ENCODE results near the gene DGAT2. TPM values are rescaled to one million over a fixed set of nuclear protein-coding genes. Genes with fewer than 3 reads are reported as not detected.

The DGAT2 gene
- total RNA-seq, 1 donor from 2014 or later = 6.2 TPM

- TF ChIP-seq, protein P1, sequence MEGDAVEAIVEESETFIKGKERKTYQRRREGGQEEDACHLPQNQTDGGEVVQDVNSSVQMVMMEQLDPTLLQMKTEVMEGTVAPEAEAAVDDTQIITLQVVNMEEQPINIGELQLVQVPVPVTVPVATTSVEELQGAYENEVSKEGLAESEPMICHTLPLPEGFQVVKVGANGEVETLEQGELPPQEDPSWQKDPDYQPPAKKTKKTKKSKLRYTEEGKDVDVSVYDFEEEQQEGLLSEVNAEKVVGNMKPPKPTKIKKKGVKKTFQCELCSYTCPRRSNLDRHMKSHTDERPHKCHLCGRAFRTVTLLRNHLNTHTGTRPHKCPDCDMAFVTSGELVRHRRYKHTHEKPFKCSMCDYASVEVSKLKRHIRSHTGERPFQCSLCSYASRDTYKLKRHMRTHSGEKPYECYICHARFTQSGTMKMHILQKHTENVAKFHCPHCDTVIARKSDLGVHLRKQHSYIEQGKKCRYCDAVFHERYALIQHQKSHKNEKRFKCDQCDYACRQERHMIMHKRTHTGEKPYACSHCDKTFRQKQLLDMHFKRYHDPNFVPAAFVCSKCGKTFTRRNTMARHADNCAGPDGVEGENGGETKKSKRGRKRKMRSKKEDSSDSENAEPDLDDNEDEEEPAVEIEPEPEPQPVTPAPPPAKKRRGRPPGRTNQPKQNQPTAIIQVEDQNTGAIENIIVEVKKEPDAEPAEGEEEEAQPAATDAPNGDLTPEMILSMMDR (IDR thresholded peaks at IDR 0.05) = no peak
- no peak overlapping the region for H3K27ac ChIP-seq
- H3K9me3 ChIP-seq = no peaks in the 10 kb centered on the region
- H3K4me3 ChIP-seq = no peak overlapping the region
- no peaks in the 10 kb centered on the region for H3K36me3 ChIP-seq
- H3K4me1 ChIP-seq = peaks cover 5% of the 10 kb centered on the region
- ATAC-seq (no peak), DNase-seq (no peak)
- no peaks in the 10 kb centered on the region for H3K27me3 ChIP-seq
- intact Hi-C loops (cut with DNase I) = no loop called here
Measured at GRCh38 chr11:75834728-75835127, 66.2 kb downstream of the DGAT2 start.

DNA sequence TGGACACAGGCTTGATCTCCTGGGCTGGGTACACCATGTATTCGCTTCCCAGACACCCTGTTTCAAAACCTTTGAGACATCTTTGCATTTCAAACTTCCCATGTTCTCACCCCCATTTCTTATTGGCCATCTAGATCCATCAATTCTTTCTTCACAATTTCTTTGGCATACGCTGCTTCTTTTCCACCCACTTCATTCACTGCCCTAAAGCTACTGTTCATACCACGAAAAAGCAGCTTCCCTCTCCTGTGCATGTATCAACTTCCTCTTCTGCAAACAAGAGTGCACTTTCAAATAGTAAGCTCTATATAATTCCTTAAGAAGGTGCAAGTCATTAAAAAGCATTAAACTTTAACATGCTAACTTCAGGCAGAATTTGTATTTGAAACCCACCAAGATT, 67.8 kb downstream of the DGAT2 start:
- no peaks in the 10 kb centered on the region for H3K36me3 ChIP-seq
- TF ChIP-seq, protein P1 (IDR thresholded peaks at IDR 0.05) = no peak
- ATAC-seq = peak; percentile 86

DNA sequence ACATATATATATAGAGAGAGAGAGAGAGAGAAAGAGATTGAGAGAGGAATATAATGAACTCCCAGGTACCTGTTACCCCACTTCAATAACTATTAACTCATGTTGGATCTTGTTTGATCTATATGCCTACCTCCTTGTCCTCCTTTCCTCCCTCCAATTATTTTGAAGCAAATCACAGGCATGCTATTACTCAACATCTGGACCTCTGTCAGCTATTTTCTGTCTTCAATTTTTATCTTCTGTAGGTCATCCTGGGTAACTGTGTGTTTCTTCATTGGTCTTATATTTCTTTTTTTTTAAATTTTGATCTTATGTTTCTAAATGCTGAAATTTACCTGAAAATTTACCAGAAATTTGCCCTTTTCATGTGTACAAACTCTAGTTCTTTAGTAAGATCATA, 71.3 kb downstream of the DGAT2 start:
- TF ChIP-seq, protein P1 (IDR thresholded peaks at IDR 0.05) = no peak
- no peaks in the 10 kb centered on the region for H3K27me3 ChIP-seq
- no peaks in the 10 kb centered on the region for H3K9me3 ChIP-seq
- no peak for ATAC-seq
- no peak for DNase-seq
- no peak overlapping the region for H3K4me3 ChIP-seq
- H3K4me1 ChIP-seq = peaks cover 15% of the 10 kb centered on the region
- intact Hi-C loops (cut with DNase I) = no loop called here
- peak overlapping the region; percentile 64 for H3K27ac ChIP-seq
- no peaks in the 10 kb centered on the region for H3K36me3 ChIP-seq

More for the DNA sequence above, 67.8 kb downstream of the DGAT2 start:
- Histone ChIP-seq H3K4me1 (peaks cover 15% of the 10 kb centered on the region), H3K27ac (peak overlapping the region; percentile 20), H3K27me3 (no peaks in the 10 kb centered on the region), H3K9me3 (no peaks in the 10 kb centered on the region), H3K4me3 (no peak overlapping the region)
- intact Hi-C loops (cut with DNase I) = no loop called here
- no peak for DNase-seq

DNA sequence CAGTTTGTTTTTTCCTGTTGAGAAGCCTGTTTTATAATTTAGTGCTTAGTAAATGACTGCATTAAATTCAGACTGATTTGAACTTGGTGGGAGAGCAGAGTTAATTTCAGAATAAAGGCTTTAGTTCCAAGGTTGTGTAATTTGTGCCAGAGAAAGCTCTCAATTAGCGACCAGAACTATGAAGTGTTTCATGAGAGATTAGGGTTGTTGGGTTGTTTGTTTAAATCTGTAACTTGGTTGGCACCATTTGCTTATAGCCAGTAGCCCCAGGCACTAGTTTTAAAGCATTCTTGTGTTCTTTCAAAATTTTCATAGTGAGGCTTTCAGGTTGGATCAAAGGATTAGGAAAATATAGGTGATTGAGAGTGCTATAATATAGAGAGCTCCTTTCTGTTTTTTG, 71.9 kb downstream of the DGAT2 start:
- peak overlapping the region; percentile 64 for H3K27ac ChIP-seq
- H3K36me3 ChIP-seq = no peaks in the 10 kb centered on the region
- intact Hi-C loops (cut with DNase I) = no loop called here
- H3K9me3 ChIP-seq = no peaks in the 10 kb centered on the region
- peak; percentile 61 for ATAC-seq
- TF ChIP-seq, protein P1 (IDR thresholded peaks at IDR 0.05) = no peak
- H3K27me3 ChIP-seq = no peaks in the 10 kb centered on the region
- peaks cover 15% of the 10 kb centered on the region for H3K4me1 ChIP-seq
- no peak overlapping the region for H3K4me3 ChIP-seq
- DNase-seq = no peak

GRCh38 chr11:75841739-75842138, 73.2 kb downstream of the DGAT2 start:
- TF ChIP-seq, protein P1 (IDR thresholded peaks at IDR 0.05) = no peak
- intact Hi-C loops (cut with DNase I) = no loop called here

DNA sequence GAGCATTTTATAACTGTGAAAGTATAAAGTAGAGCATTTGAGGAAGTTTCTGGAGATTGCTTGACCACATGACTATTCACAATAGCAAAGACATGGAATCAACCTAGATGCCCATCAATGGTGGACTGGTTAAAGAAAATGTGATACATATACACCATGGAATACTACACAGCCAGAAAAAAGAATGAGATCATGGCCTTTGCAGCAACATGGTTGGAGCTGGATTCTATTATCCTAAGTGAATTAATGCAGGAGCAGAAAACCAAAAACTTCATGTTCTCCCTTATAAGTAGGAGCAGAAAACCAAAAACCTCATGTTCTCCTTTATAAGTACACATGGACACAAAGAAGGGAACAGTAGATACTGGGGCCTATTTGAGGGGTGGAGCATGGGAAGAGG, 76.7 kb downstream of the DGAT2 start:
- no peaks in the 10 kb centered on the region for H3K36me3 ChIP-seq

More at GRCh38 chr11:75841739-75842138, 73.2 kb downstream of the DGAT2 start:
- H3K4me3 ChIP-seq = no peak overlapping the region
- no peaks in the 10 kb centered on the region for H3K36me3 ChIP-seq
- DNase-seq (no peak), ATAC-seq (no peak)
- H3K27me3 ChIP-seq = no peaks in the 10 kb centered on the region
- H3K27ac ChIP-seq = no peak overlapping the region
- no peaks in the 10 kb centered on the region for H3K9me3 ChIP-seq
- peaks cover 15% of the 10 kb centered on the region for H3K4me1 ChIP-seq

More for the DNA sequence above, 76.7 kb downstream of the DGAT2 start:
- H3K9me3 ChIP-seq = no peaks in the 10 kb centered on the region
- intact Hi-C loops (cut with DNase I) = no loop called here
- ATAC-seq = no peak
- no peak overlapping the region for H3K27ac ChIP-seq
- no peak overlapping the region for H3K4me3 ChIP-seq
- TF ChIP-seq, protein P1 (IDR thresholded peaks at IDR 0.05) = no peak
- DNase-seq = no peak
- H3K4me1 ChIP-seq = peaks cover 9% of the 10 kb centered on the region
- no peaks in the 10 kb centered on the region for H3K27me3 ChIP-seq

Measured in upper lobe of right lung (tissue), 1 donor.